NCI-H128 (cell line): ENCODE results near the gene NOXO1.

Source experiments
- DNase-seq: peaks from one replicate; lab custom pipeline; 2025; ENCODE audit not compliant: unreplicated experiment; lab: John Stamatoyannopoulos, UW

NOXO1 gene

GRCh38 chr16:1981398-1981836 is at the start of gene NOXO1:
TSS of gene NOXO1 (minus strand) at chr16:1981469. CDS start at chr16:1981179, 290 bp downstream.
- DNase-seq, result no peak

- no peak for DNase-seq
Observed at GRCh38 chr16:2030036-2030435, 48.8 kb upstream of the NOXO1 start.

- DNase-seq, result no peak
Observed at GRCh38 chr16:2029350-2029749, 48.1 kb upstream of the NOXO1 start.

GRCh38 chr16:2028620-2029220 is 47.5 kb upstream of the NOXO1 start:
- no peak for DNase-seq

- no peak for DNase-seq
Observed at GRCh38 chr16:2028146-2028545, 46.9 kb upstream of the NOXO1 start.

- no peak for DNase-seq
Observed at GRCh38 chr16:2027024-2028010, 46.0 kb upstream of the NOXO1 start.

GRCh38 chr16:2026461-2027023 is 45.3 kb upstream of the NOXO1 start, which contains the start of gene NHERF2:
TSS of gene NHERF2 (plus strand) at chr16:2026902. CDS start at chr16:2027006, 104 bp downstream.
- DNase-seq, result no peak

- no peak for DNase-seq
Observed at GRCh38 chr16:2025878-2026460, 44.7 kb upstream of the NOXO1 start.

GRCh38 chr16:2025251-2025650 is 44.0 kb upstream of the NOXO1 start:
- no peak for DNase-seq

GRCh38 chr16:2024032-2024420 is 42.8 kb upstream of the NOXO1 start:
- DNase-seq, result no peak

- peak; percentile 33 for DNase-seq
Observed at GRCh38 chr16:2023092-2024031, 42.1 kb upstream of the NOXO1 start.

- no peak for DNase-seq
Observed at GRCh38 chr16:2022723-2023091, 41.4 kb upstream of the NOXO1 start.

- no peak for DNase-seq
Observed at GRCh38 chr16:2019921-2020831, 38.9 kb upstream of the NOXO1 start.

- no peak for DNase-seq
Observed at GRCh38 chr16:2019518-2019920, 38.2 kb upstream of the NOXO1 start, which contains the start of gene NPW. TSS of gene NPW (plus strand) at chr16:2019785.

- DNase-seq, result no peak
Observed at GRCh38 chr16:2016407-2016922, 35.2 kb upstream of the NOXO1 start.

- DNase-seq, result no peak
Observed at GRCh38 chr16:2015947-2016208, 34.6 kb upstream of the NOXO1 start.

GRCh38 chr16:2015117-2015946 is 34.1 kb upstream of the NOXO1 start:
- no peak for DNase-seq

GRCh38 chr16:2013527-2013926 is 32.3 kb upstream of the NOXO1 start:
- DNase-seq, result no peak
